Esophagus (tissue), 2 donors: ENCODE results near the gene DSCAM. TPM values are rescaled to one million over a fixed set of nuclear protein-coding genes. Genes with fewer than 3 reads are reported as not detected.

ENCODE experiments used
- H3K27ac ChIP-seq, 2 donors: one replicate each; pipeline ENCODE4 v1.5.1; 2013; ENCODE audit warnings: low read depth in 2 of 2, mild to moderate bottlenecking in 2 of 2, inconsistent platforms in 1 of 2, low read length in 1 of 2, moderate library complexity in 1 of 2
- H3K27me3 ChIP-seq, 2 donors: one replicate each; pipeline ENCODE4 v1.6.1; 2013; ENCODE audit warnings: low read length in 2 of 2, control low read depth in 1 of 2, mild to moderate bottlenecking in 1 of 2; ENCODE audit not compliant: insufficient read depth in 2 of 2, control insufficient read depth in 1 of 2
- H3K36me3 ChIP-seq, 2 donors: one replicate each; pipeline ENCODE4 v1.6.1; 2013; ENCODE audit warnings: low read length in 1 of 2; ENCODE audit not compliant: control insufficient read depth in 2 of 2, insufficient read depth in 2 of 2
- H3K4me1 ChIP-seq, 2 donors: one replicate each; pipeline ENCODE4 v1.6.1; 2013; ENCODE audit warnings: low read length in 1 of 2; ENCODE audit not compliant: control insufficient read depth in 2 of 2, insufficient read depth in 2 of 2
- H3K4me3 ChIP-seq, 2 donors: one replicate each; pipeline ENCODE4 v1.5.1; 2013; ENCODE audit warnings: low read length in 2 of 2, mild to moderate bottlenecking in 2 of 2, low read depth in 1 of 2, moderate library complexity in 1 of 2
- H3K9me3 ChIP-seq, 2 donors: one replicate each; pipeline ENCODE4 v1.6.1; 2013; ENCODE audit warnings: mild to moderate bottlenecking in 2 of 2, low read depth in 1 of 2, low read length in 1 of 2, moderate library complexity in 1 of 2; ENCODE audit not compliant: control insufficient read depth in 2 of 2, insufficient read depth in 1 of 2
- WGBS, 2 donors: extraction: QIAGEN DNeasy Blood & Tissue Kit; methylation state at CpG; one replicate each; pipeline ENCODE4 v1.1.7; 2013; 5-methylcytosine and 5-hydroxymethylcytosine counted together
- polyA plus RNA-seq, 2 donors: library from polyadenylated mRNA; stranded (reverse); fragments of 200-250 nt; gene quantifications; one replicate each; pipeline ENCODE4 v1.2.3, GENCODE V29; 2013
- donor health status: healthy with polysubstance abuse.
- donor health status: Bipolar disorder and iron deficiency.

DSCAM gene
- polyA plus RNA-seq, 2 donors = under 0.01 TPM; not detected in 1

DNA sequence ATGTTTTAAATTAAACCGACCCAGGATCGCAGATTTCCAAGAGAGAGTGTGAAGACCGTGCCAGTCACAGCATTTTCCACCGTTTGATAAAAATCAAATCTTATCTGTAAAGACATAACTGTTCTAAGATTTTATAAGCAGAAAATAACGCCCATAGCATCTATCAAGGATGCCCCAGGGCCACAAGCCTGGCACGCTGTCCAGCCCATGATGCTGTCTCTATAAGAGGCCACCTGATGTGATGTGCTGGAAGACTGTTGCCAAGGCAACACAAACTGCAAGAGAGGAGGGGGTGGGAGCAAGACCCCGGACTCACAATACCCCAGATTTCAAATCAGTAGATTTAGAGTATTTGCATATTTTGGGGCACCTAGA is 116.5 kb downstream of the DSCAM start:
- Histone ChIP-seq H3K27ac (no peak overlapping the region), H3K36me3 (no peaks in the 10 kb centered on the region), H3K9me3 (no peaks in the 10 kb centered on the region), H3K27me3 (no peaks in the 10 kb centered on the region), H3K4me1 (no peaks in the 10 kb centered on the region), H3K4me3 (no peak overlapping the region)
- WGBS, 2 donors = 76 to 80% methylated on average over 7 of the region's 7 CpGs

DNA sequence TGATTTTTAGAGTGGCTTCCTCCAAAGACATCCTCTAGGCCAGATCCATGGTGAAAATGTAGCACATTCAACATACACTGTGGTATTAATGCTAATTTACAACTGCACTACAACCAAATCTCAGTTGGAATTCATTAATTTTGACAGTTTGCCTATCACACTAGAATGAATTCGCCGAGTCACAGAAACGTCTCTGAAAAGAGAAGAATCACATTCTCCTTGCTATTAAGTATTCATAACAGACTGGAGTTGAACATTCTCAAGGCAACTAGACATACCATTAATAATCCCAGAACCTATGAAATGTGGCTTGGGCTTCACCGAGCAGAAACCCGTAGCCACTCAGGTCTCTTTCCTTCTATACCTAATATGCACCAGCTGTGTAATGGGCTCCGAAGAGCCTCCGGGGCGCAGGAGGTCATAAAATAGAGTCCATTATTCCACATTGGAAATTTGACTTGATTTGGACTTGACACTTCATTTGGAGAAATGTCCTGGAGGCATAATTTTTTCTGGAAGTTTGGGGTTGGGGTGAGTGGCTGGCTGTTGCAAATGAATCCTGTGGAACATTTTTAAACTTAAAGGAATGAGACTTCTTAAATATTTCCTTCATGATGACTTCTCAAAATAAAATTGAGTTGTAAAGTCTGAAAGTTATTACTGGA is 117.1 kb downstream of the DSCAM start:
- Histone ChIP-seq H3K4me3 (no peak overlapping the region), H3K27ac (no peak overlapping the region), H3K9me3 (no peaks in the 10 kb centered on the region), H3K36me3 (no peaks in the 10 kb centered on the region), H3K27me3 (no peaks in the 10 kb centered on the region), H3K4me1 (no peaks in the 10 kb centered on the region)
- 87 to 88% methylated on average over 8 of the region's 8 CpGs for WGBS, 2 donors

DNA sequence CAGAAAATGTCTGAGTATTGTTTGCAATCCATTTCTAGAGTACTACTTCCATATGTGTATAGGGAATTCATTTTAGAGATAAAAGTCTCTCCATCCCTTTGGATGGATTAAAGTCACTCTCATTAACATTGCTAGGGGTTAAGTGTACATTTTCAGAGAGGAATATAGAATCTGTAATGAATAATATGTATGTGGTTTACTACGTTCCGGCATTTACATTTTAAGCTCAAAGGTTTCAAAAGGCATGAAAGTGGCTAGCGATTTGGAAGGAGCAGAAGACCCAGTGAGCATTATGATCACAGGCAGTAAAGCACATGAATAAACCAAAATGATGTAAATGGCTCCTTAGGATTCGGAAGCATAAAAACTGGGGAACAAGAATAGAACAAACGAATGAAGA is 123.0 kb downstream of the DSCAM start:
- Histone ChIP-seq H3K4me3 (no peak overlapping the region), H3K36me3 (no peaks in the 10 kb centered on the region), H3K27ac (no peak overlapping the region), H3K27me3 (no peaks in the 10 kb centered on the region), H3K9me3 (no peaks in the 10 kb centered on the region), H3K4me1 (no peaks in the 10 kb centered on the region)
- 84 to 89% methylated on average over 5 of the region's 5 CpGs for WGBS, 2 donors

DNA sequence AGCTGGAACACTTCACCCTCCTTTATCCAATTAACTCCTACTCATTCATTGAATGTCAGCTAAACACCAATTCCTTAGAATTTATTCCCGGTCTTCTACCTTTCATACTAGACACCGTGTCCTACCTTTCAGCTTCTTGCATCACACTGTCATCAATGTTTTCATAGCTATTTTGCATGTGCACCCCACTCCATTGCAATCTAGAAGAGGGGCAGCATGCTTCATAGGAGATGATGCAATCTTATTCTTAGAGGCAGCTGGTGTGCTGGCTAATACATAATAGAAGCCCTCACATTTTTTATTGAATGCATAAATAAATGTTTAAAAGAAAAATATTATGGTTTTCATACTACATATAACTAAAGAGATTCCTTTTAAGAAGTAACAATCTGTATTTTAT is 123.6 kb downstream of the DSCAM start:
- Histone ChIP-seq H3K4me3 (no peak overlapping the region), H3K36me3 (no peaks in the 10 kb centered on the region), H3K27me3 (no peaks in the 10 kb centered on the region), H3K9me3 (no peaks in the 10 kb centered on the region), H3K4me1 (no peaks in the 10 kb centered on the region), H3K27ac (no peak overlapping the region)
- 96 to 97% methylated on average over 2 of the region's 2 CpGs for WGBS, 2 donors

DNA sequence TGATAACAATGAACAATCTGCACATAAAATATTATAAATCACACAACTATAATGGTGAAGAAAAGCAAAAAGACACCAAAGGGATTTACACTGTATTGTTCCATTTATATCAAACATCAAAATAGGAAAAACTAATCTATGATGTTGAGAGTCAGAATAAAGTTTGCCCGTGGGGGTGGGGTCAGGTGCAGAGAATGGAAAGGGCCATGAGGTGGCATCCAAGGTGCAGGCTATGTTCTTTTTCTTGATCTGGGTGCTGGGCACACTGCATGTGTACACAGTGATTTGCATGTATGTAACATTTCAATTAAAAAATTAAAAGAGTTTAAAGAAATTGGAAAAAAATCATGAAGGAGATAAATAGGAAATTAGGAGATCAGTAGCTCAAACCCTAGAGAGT is 127.3 kb downstream of the DSCAM start:
- H3K27me3 ChIP-seq = no peaks in the 10 kb centered on the region
- H3K9me3 ChIP-seq = no peaks in the 10 kb centered on the region
- no peaks in the 10 kb centered on the region for H3K4me1 ChIP-seq
- no peak overlapping the region for H3K27ac ChIP-seq
- H3K4me3 ChIP-seq = no peak overlapping the region
- 85 to 86% methylated on average over 1 of the region's 1 CpG for WGBS, 2 donors
- no peaks in the 10 kb centered on the region for H3K36me3 ChIP-seq

DNA sequence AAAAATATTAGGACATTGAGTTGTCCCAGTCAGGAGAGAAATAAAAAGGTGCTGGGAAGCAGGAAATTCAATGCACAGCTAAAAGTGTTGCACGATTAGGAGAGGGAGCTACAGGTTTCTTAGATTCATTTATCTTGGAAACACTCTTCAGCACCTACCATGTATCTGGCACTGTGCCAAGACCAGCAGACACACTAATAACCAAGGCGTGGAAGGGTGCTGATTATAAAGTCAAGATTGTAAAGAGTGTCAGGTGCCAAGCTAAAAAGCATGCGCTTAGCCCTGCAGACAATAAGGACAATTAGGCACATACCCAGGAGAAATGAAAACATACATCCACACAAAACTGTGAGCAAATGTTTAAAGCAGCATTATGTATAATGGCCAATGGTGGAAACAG is 129.9 kb downstream of the DSCAM start:
- 49 to 53% methylated on average over 3 of the region's 3 CpGs for whole genome bisulfite sequencing, 2 donors
- H3K27me3 ChIP-seq = no peaks in the 10 kb centered on the region
- H3K4me1 ChIP-seq = no peaks in the 10 kb centered on the region
- H3K27ac ChIP-seq = no peak overlapping the region
- H3K36me3 ChIP-seq = no peaks in the 10 kb centered on the region
- no peak overlapping the region for H3K4me3 ChIP-seq
- H3K9me3 ChIP-seq = no peaks in the 10 kb centered on the region

DNA sequence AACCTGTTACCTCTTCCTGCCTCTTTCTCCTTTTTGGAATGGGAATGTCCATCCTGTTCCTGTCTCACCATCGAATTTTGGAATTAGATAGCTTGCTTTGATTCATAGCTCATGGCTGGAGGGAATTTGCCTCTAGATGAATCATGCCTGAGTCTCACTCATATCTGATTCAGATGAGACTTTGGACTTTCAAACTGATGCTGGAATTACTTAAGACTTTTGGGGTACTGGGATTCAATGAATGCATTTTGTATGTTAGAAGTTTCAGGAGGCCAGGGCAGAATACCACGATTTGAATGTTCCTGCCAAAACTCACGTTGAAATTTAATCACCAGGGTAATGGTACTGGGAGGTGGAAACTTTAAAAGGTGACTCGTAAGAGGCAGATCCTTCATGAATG is 132.4 kb downstream of the DSCAM start:
- peaks cover 0 to 3% of the 10 kb centered on the region in 2 donors for H3K9me3 ChIP-seq
- no peak overlapping the region for H3K4me3 ChIP-seq
- no peaks in the 10 kb centered on the region for H3K27me3 ChIP-seq
- WGBS, 2 donors = 59 to 64% methylated on average over 4 of the region's 4 CpGs
- H3K27ac ChIP-seq = no peak overlapping the region
- H3K36me3 ChIP-seq = no peaks in the 10 kb centered on the region
- H3K4me1 ChIP-seq = no peaks in the 10 kb centered on the region

DNA sequence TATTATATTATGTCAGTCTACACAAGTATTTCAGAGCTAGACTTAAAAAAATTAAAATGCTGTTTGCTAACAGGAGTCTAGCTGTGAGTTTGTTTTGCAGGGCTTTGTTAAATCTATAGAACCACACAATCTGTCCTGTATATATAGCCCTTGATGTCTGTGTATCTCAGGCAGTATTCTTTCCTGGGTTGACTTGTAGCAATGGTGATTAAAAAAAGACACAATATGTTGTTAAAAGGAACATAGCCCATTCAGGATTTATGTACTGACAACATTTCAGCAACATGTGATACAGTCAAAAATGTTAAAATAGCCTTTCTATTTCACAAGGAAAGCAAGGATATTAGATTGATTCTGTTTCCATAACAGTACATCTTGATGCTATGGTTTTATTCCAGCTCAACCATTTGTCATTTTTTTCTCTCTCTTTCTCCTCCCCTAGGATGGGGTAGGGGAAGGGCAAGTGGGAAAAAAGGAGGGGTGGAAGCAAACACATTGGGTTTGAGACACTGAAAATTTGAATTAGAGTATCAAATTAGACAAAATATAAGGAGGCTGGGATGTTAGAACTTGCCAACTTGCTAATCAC is 139.2 kb downstream of the DSCAM start:
- Histone ChIP-seq H3K9me3 (peaks cover 0 to 3% of the 10 kb centered on the region in 2 donors), H3K27me3 (no peaks in the 10 kb centered on the region), H3K4me1 (no peaks in the 10 kb centered on the region), H3K4me3 (no peak overlapping the region), H3K27ac (no peak overlapping the region), H3K36me3 (no peaks in the 10 kb centered on the region)

DNA sequence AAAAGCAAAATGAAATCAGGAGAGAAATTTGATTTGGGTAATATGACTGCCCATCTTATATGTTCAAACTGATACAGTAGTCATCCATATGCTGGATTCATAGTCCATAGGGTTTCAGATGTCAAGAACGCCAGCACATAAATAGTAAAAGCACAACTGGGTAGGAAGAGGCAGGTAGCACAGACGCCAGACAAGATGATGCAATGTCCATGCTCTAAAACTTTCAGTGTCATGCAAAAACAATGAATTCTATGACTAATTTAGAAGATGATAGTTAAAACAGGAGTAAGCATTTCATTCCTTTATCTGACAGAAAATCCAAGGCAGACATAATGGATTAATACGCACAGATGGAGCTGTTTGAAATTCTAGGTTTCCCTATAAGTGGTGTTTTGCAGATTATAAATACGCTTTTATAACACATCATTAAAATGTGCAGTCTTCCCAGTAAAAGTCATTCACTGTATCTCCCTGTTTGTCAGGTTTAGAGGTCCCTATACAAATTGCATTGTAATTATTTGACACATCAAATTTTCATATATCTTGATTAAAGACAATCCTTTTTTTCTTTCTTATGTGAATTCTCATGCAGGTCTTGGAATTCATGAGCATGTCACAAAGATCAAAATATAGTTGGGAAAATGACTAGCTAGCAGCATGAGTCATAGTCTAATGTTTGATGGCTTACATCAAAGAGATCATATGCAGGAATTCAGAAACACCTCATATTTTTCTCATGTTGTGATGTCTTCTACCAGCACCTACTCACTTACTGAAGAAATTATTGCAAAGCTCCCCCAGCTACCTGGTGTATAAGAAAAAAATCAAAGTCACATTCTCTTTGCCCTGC is 139.9 kb downstream of the DSCAM start:
- H3K4me3 ChIP-seq = no peak overlapping the region
- H3K36me3 ChIP-seq = no peaks in the 10 kb centered on the region
- no peaks in the 10 kb centered on the region for H3K4me1 ChIP-seq
- no peaks in the 10 kb centered on the region for H3K27me3 ChIP-seq
- 66 to 77% methylated on average over 4 of the region's 4 CpGs for whole genome bisulfite sequencing, 2 donors
- H3K9me3 ChIP-seq = peaks cover 0 to 3% of the 10 kb centered on the region in 2 donors
- H3K27ac ChIP-seq = no peak overlapping the region
